ENCODE results near the gene MZF1.

Gene MZF1

GRCh38 chr19:58513694-58514563 is 59.2 kb downstream of the MZF1 start:
- peak; percentile 63 for DNase-seq (ENCODE audit: extremely low read depth, low read depth)
- TF ChIP-seq CTCF (IDR thresholded peaks at IDR 0.05; ENCODE audit: low read depth, low read length): peak; percentile 47

GRCh38 chr19:58513213-58513693 is 59.9 kb downstream of the MZF1 start:
- DNase-seq (ENCODE audit: extremely low read depth, low read depth): no peak

More at GRCh38 chr19:58513213-58513693, 59.9 kb downstream of the MZF1 start:
- TF ChIP-seq CTCF (IDR thresholded peaks at IDR 0.05; ENCODE audit: low read depth, low read length): no peak

Data from AG09319 (cell line).